Hepatocyte (in vitro differentiated cells): ENCODE data around the gene MAX.

Experiments used
- EZH2 ChIP-seq: fragments of 200-600 bp; sonication (generic); IDR thresholded peaks from 2 replicates; pipeline ENCODE4 v1.6.1; 2016; ENCODE audit warnings: antibody characterized with exemption, mild to moderate bottlenecking, borderline replicate concordance
- TF ChIP-seq, protein P1 (sequence below): fragments of 200-600 bp; sonication (generic); IDR thresholded peaks from 2 replicates; pipeline ENCODE4 v1.5.1; 2016; ENCODE audit warnings: antibody characterized with exemption, mild to moderate bottlenecking; ENCODE audit not compliant: poor library complexity

DNA sequence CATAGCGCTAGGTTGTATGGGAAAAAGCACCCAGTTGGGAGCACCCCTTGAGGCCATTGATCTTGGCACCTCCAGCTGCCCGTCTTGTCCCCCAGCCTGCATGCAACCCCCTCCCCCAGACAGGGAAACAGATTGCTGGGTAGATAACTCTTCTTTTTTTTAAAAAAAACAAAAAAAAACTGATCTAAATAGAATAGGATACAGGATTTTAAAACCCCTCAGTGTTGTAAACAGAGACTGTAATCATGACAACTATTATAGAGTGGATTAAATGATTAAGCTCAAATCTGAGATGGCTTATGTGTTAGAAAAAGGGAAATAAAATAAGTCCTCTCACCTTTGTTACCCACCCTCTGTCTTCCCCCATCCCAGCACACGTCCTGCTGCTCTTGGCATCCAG, 48.9 kb downstream of the MAX start:
- TF ChIP-seq, protein P1, sequence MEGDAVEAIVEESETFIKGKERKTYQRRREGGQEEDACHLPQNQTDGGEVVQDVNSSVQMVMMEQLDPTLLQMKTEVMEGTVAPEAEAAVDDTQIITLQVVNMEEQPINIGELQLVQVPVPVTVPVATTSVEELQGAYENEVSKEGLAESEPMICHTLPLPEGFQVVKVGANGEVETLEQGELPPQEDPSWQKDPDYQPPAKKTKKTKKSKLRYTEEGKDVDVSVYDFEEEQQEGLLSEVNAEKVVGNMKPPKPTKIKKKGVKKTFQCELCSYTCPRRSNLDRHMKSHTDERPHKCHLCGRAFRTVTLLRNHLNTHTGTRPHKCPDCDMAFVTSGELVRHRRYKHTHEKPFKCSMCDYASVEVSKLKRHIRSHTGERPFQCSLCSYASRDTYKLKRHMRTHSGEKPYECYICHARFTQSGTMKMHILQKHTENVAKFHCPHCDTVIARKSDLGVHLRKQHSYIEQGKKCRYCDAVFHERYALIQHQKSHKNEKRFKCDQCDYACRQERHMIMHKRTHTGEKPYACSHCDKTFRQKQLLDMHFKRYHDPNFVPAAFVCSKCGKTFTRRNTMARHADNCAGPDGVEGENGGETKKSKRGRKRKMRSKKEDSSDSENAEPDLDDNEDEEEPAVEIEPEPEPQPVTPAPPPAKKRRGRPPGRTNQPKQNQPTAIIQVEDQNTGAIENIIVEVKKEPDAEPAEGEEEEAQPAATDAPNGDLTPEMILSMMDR: no peak
- no peak for TF ChIP-seq EZH2
